B cell (primary cell): ENCODE results near the gene FAU. TPM values are rescaled to one million over a fixed set of nuclear protein-coding genes. Genes with fewer than 3 reads are reported as not detected.

ENCODE experiments used
- ATAC-seq: fragments of 200-7000 bp; cut with Tn5 transposase; one replicate; pipeline ENCODE4 v1.10.0; 2021; ENCODE audit warnings: low read depth, mild to moderate bottlenecking, moderate number of reproducible peaks, moderate library complexity
- CTCF ChIA-PET: fragments of 350-600 bp; sonication (Branson Sonifier 250); formaldehyde crosslinking; loops from one replicate; lab custom pipeline; 2021; ENCODE audit warnings: antibody characterized with exemption, inconsistent platforms; lab: Charles Lee
- POLR2A ChIA-PET: fragments of 350-600 bp; sonication (Branson Sonifier 250); formaldehyde crosslinking; loops from one replicate; lab custom pipeline; 2021; ENCODE audit warnings: antibody characterized with exemption; lab: Charles Lee
- DNase-seq: peaks from one replicate; pipeline ENCODE4 v3.0.0; 2013
- H2AFZ ChIP-seq: 2 replicates; pipeline ENCODE4 v1.6.1; 2012; ENCODE audit warnings: mild to moderate bottlenecking, low read depth, low read length; ENCODE audit not compliant: insufficient read depth, poor library complexity, severe bottlenecking
- H3K27ac ChIP-seq, 2 donors: 1 replicate in 1 of 2; 2 replicates in 1 of 2; pipeline ENCODE4 v1.5.1; 2012 to 2013; ENCODE audit warnings: low read length in 2 of 2, mild to moderate bottlenecking in 2 of 2, moderate library complexity in 1 of 2
- H3K27me3 ChIP-seq, 4 experiments: fragments of 200-600 bp in 1 of 4; sonication (generic) in 1 of 4; replicated peaks in 1 of 4; 1 replicate in 2 of 4; 2 replicates in 2 of 4; pipeline versions ENCODE4 v1.6.1 to v1.7.0; 2013 to 2016; ENCODE audit warnings: low read length in 3 of 4, mild to moderate bottlenecking in 2 of 4, mixed read lengths in 1 of 4, moderate library complexity in 1 of 4; ENCODE audit not compliant: insufficient read depth in 4 of 4, control insufficient read depth in 3 of 4; ENCODE audit errors: control extremely low read depth in 1 of 4
- H3K36me3 ChIP-seq, 2 experiments: replicated peaks in 1 of 2; 1 replicate in 1 of 2; 2 replicates in 1 of 2; pipeline versions ENCODE4 v1.6.1 to v1.7.1; 2013; ENCODE audit warnings: low read length in 1 of 2; ENCODE audit not compliant: insufficient read depth in 2 of 2, control insufficient read depth in 1 of 2; ENCODE audit errors: control extremely low read depth in 1 of 2, extremely low read depth in 1 of 2
- H3K4me1 ChIP-seq, 2 donors: fragments of 200-600 bp in 1 of 2; sonication (generic) in 1 of 2; 1 replicate in 1 of 2; 2 replicates in 1 of 2; pipeline versions ENCODE4 v1.5.1 to v1.6.1; 2013 to 2017; ENCODE audit warnings: low read length in 2 of 2; ENCODE audit not compliant: control insufficient read depth in 2 of 2, insufficient read depth in 2 of 2
- H3K4me2 ChIP-seq: replicated peaks from 2 replicates; pipeline ENCODE3; 2012; ENCODE audit warnings: mild to moderate bottlenecking, low read depth, low read length; ENCODE audit not compliant: poor library complexity, severe bottlenecking
- H3K4me3 ChIP-seq, 5 experiments: fragments of 200-600 bp in 1 of 5; sonication (generic) in 1 of 5; 1 replicate in 3 of 5; 2 replicates in 2 of 5; pipeline versions ENCODE4 v1.5.1 to v1.7.0; 2011 to 2016; ENCODE audit warnings: low read length in 4 of 5, mild to moderate bottlenecking in 4 of 5, low read depth in 2 of 5, control low read depth in 1 of 5, moderate library complexity in 1 of 5; ENCODE audit not compliant: insufficient read depth in 1 of 5; ENCODE audit errors: control extremely low read depth in 1 of 5, extremely low read depth in 1 of 5
- H3K79me2 ChIP-seq: fragments of 200-600 bp; sonication (generic); one replicate; pipeline ENCODE4 v1.6.0; 2016; ENCODE audit warnings: low read length; ENCODE audit not compliant: control insufficient read depth, insufficient read depth
- H3K9ac ChIP-seq: fragments of 200-600 bp; sonication (generic); 2 replicates; pipeline ENCODE4 v1.6.1; 2017; ENCODE audit warnings: mild to moderate bottlenecking, low read length, moderate library complexity
- H3K9me3 ChIP-seq, 3 donors: one replicate each; pipeline versions ENCODE4 v1.6.1 to v1.7.1; 2013; ENCODE audit warnings: low read length in 2 of 3; ENCODE audit not compliant: control insufficient read depth in 2 of 3, insufficient read depth in 1 of 3; ENCODE audit errors: control extremely low read depth in 1 of 3
- H4K20me1 ChIP-seq: 2 replicates; pipeline ENCODE4 v1.6.0; 2012; ENCODE audit warnings: mild to moderate bottlenecking, low read length; ENCODE audit not compliant: insufficient read depth, control insufficient read depth, poor library complexity, severe bottlenecking
- H3K27ac Mint-ChIP-seq: one replicate; pipeline ENCODE4 v1.8.0; 2021; ENCODE audit warnings: mixed read lengths
- H3K27me3 Mint-ChIP-seq: one replicate; pipeline ENCODE4 v1.8.0; 2021; ENCODE audit warnings: mixed read lengths
- H3K4me1 Mint-ChIP-seq: one replicate; pipeline ENCODE4 v1.8.0; 2021; ENCODE audit warnings: mixed read lengths
- H3K4me3 Mint-ChIP-seq: one replicate; pipeline ENCODE4 v1.8.0; 2021; ENCODE audit warnings: mixed read lengths
- H3K9me3 Mint-ChIP-seq: one replicate; pipeline ENCODE4 v1.8.0; 2022; ENCODE audit warnings: mixed read lengths; ENCODE audit not compliant: insufficient read depth
- EZH2 ChIP-seq: IDR thresholded peaks from 2 replicates; pipeline ENCODE4 v1.6.1; 2012; ENCODE audit warnings: borderline replicate concordance, low read depth, mild to moderate bottlenecking, moderate library complexity, low read length; ENCODE audit not compliant: insufficient read depth, poor library complexity, severe bottlenecking
- WGBS: methylation state at CpG from one replicate; pipeline ENCODE4 v1.1.5; 2013; ENCODE audit warnings: missing lambda C conversion rate; ENCODE audit not compliant: insufficient coverage; 5-methylcytosine and 5-hydroxymethylcytosine counted together
- intact Hi-C: fragments of 100-400 bp; cut with micrococcal nuclease; formaldehyde crosslinking; loops from one replicate; pipeline ENCODE4 v1.10.0; 2022
- polyA plus RNA-seq: library from polyadenylated mRNA; depleted of rRNA; stranded (reverse); fragments of >200 nt; gene quantifications from 2 replicates; pipeline ENCODE4 v1.2.3, GENCODE V29; 2012
- total RNA-seq, 2 donors: library from RNA; stranded (reverse); fragments of 120-200 nt in 1 of 2; gene quantifications; 1 replicate in 1 of 2; 2 replicates in 1 of 2; pipeline versions ENCODE4 v1.2.3 to v1.2.4, GENCODE V29; 2013 to 2022
- TF ChIP-seq, protein P1 (sequence below): fragments of 200-600 bp; IDR thresholded peaks from one replicate; pipeline ENCODE4 v1.8.0; 2022; ENCODE audit warnings: antibody characterized with exemption, mild to moderate bottlenecking

FAU gene
- total and polyA plus RNA-seq, 2 donors (not counting 1 experiment from before 2014, with no cell fraction given) = 1,318 to 1,559 TPM

DNA sequence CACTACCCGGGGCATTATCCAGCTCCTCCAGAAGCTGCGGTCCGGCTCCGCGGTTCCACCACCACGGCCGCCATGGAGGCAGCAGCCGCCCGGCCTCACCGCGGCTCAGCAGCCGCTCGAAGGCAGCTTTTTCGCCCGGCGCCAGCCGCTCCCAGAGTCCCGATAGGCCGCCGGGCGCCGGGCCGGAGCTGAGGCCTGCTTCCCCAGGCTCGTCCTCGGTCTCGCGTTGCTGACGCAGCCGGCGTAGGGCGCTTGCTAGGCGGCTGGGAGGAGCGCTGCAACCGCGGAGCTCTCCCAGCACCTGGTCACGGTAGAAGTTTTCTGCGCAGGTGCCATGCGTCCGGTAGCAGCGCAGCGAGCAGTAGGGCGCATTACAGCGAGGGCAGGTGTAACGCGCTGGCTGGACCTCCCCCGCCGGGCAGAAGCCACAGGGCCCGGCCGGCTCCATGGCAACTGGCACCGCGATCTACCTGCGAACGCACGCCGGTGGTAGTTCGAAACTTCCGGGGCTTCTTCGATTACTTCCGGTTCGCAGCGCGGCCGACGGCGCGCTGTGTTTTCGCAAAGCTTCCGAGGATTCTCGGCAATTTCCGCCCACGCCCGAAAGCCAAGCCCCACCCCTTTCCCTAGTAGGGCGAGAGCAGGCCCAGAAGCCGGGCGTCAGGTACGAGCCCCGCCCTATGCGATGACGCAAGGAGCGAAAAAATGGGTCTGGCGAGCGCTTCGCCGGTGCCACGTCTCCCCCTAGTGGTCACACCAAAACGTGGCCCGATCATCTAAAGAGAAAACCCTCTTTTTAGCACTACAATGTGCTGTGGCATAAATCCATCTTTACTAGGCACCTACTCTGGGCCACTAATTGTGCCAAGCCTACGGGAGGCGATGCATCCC is 4.5 kb downstream of the FAU start, which contains the start of gene ZNHIT2:
TSS of gene ZNHIT2 (minus strand) at position 496 of the 891 bp plus-strand sequence. CDS start at position 448, 48 bp downstream.
- Histone ChIP-seq H3K36me3 (peaks cover 0 to 42% of the 10 kb centered on the region in 2 experiments), H3K27ac (peak within 1 kb of the TSS; percentile 69 to 96), H3K9ac (peak within 1 kb of the TSS; percentile 84), H2AFZ (peak within 1 kb of the TSS; percentile 58), H4K20me1 (peaks cover 31% of the 10 kb centered on the region), H3K4me2 (peak within 1 kb of the TSS; percentile 96), H3K4me3 (peak within 1 kb of the TSS; percentile 0 to 80 (median 80)), H3K79me2 (peaks cover 78% of the 10 kb centered on the region), H3K4me1 (peaks cover 38 to 60% of the 10 kb centered on the region in 2 donors), H3K9me3 (no peaks in the 10 kb centered on the region), H3K27me3 (no peaks in the 10 kb centered on the region)
- DNase-seq (peak; percentile 100), ATAC-seq (peak; percentile 74)
- no peaks in the 10 kb centered on the region for H3K27me3 Mint-ChIP-seq
- peaks cover 71% of the 10 kb centered on the region for H3K4me1 Mint-ChIP-seq
- CTCF ChIA-PET = interaction anchor here (0.7 to 5.0 kb wide), 14 partner anchors 8 to 429 kb away, joined by 3 to 47 read pairs (median 12); partner anchors contain the start of genes ARL2, CAPN1, CDC42BPG and SPDYC
- POLR2A ChIA-PET = interaction anchor here (0.6 to 7.3 kb wide), 13 partner anchors 9 to 885 kb away, joined by 3 to 160 read pairs (median 4); partner anchors contain the start of genes ARL2, CAPN1, MUS81 and POLA2
- H3K27ac Mint-ChIP-seq = peak within 1 kb of the TSS; percentile 91
- TF ChIP-seq, protein P1, sequence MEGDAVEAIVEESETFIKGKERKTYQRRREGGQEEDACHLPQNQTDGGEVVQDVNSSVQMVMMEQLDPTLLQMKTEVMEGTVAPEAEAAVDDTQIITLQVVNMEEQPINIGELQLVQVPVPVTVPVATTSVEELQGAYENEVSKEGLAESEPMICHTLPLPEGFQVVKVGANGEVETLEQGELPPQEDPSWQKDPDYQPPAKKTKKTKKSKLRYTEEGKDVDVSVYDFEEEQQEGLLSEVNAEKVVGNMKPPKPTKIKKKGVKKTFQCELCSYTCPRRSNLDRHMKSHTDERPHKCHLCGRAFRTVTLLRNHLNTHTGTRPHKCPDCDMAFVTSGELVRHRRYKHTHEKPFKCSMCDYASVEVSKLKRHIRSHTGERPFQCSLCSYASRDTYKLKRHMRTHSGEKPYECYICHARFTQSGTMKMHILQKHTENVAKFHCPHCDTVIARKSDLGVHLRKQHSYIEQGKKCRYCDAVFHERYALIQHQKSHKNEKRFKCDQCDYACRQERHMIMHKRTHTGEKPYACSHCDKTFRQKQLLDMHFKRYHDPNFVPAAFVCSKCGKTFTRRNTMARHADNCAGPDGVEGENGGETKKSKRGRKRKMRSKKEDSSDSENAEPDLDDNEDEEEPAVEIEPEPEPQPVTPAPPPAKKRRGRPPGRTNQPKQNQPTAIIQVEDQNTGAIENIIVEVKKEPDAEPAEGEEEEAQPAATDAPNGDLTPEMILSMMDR = peak; percentile 92
- TF ChIP-seq EZH2 = no peak
- intact Hi-C loops = loop anchor here (1.0 to 10.0 kb wide), 9 partner anchors 15 to 497 kb away; partner anchors contain the start of genes ATG2A, CDCA5, MAP3K11 and PCNX3
- peak within 1 kb of the TSS; percentile 91 for H3K4me3 Mint-ChIP-seq
- under 1% methylated on average over 89 of the region's 89 CpGs for WGBS
- H3K9me3 Mint-ChIP-seq = no peaks in the 10 kb centered on the region
